GM12864 (cell line): ENCODE data around the gene CXADR.
"Not testable (repeated sequence)": the region's sequence is repeated elsewhere in the genome, so short reads cannot be mapped to it uniquely, and the experiment has no call there.

ENCODE experiments used
- DNase-seq: peaks from one replicate; pipeline ENCODE4 v3.0.0-alpha.2; 2011; ENCODE audit warnings: low read depth
- H3K4me3 ChIP-seq: 2 replicates; pipeline ENCODE4 v1.5.1; 2011; ENCODE audit warnings: mild to moderate bottlenecking, low read depth, low read length, control low read depth
- TF ChIP-seq, protein P1 (sequence below): IDR thresholded peaks from 2 replicates; pipeline ENCODE4 v1.5.1; 2011; ENCODE audit warnings: low read depth, mild to moderate bottlenecking, moderate library complexity, low read length, control low read depth, inconsistent platforms; ENCODE audit errors: missing control alignments

The CXADR gene

DNA sequence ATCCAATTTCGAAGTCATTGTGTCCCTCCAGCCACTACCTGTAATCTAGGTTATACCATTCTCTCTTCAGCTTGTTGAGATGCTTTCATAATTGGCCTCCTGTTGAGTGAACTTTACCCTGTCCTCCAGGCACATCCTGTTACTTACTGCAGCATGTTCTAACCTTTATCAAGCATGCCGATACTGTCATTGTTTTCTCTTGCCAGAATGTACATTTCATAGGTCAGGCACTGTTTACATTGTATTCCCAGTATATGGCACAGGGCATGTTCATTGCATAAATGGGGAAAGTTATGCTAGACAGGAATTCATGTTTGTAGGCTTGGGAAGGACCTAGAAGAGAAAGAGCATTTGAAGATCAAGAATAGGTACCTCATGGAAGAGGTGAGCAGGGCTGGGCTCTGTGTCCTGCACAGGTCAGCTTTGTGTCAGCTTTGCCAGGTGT is 10.2 kb downstream of the CXADR start:
- H3K4me3 ChIP-seq: no peak overlapping the region
- TF ChIP-seq, protein P1, sequence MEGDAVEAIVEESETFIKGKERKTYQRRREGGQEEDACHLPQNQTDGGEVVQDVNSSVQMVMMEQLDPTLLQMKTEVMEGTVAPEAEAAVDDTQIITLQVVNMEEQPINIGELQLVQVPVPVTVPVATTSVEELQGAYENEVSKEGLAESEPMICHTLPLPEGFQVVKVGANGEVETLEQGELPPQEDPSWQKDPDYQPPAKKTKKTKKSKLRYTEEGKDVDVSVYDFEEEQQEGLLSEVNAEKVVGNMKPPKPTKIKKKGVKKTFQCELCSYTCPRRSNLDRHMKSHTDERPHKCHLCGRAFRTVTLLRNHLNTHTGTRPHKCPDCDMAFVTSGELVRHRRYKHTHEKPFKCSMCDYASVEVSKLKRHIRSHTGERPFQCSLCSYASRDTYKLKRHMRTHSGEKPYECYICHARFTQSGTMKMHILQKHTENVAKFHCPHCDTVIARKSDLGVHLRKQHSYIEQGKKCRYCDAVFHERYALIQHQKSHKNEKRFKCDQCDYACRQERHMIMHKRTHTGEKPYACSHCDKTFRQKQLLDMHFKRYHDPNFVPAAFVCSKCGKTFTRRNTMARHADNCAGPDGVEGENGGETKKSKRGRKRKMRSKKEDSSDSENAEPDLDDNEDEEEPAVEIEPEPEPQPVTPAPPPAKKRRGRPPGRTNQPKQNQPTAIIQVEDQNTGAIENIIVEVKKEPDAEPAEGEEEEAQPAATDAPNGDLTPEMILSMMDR: no peak
- DNase-seq: no peak

DNA sequence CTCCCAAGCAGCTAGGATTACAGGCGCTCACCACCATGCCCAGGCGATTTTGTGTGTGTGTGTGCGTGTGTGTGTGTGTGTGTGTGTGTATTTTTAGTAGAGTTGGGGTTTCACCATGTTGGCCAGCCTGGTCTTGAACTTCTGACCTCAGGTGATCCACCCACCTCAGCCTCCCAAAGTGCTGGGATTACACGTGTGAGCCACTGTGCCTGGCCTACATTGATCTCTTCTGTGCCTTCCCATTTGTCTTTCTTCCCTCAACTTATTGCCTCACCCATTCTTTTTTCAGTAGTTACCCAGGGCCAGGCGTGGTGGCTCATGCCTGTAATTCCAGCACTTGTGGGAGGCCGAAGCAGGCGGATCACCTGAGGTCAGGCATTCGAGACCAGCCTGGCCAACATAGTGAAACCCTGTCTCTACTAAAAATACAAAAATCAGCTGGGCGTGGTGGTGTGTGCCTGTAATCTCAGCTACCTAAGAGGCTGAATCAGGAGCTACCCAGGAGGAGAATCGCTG is 11.2 kb downstream of the CXADR start:
- not testable (repeated sequence) for H3K4me3 ChIP-seq, DNase-seq

DNA sequence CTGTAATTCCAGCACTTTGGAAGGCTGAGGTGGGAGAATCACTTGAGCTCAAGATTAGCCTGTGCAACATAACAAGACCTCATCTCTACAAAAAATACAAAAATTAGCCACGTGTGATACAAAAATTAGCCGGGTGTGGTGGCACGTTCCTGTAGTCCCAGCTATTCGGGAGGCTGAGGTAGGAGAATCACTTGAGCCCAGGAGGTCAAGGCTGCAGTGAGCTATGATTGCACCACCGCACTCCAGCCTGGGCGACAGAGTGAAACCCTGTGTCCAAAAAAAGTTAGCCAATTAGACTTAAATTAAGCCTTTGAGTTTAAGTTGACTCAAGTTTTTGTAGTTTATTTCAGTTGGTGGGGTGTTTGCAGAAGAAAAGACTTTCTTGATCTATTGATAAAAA is 11.8 kb downstream of the CXADR start:
- H3K4me3 ChIP-seq: no peak overlapping the region
- TF ChIP-seq, protein P1: no peak
- DNase-seq: no peak

DNA sequence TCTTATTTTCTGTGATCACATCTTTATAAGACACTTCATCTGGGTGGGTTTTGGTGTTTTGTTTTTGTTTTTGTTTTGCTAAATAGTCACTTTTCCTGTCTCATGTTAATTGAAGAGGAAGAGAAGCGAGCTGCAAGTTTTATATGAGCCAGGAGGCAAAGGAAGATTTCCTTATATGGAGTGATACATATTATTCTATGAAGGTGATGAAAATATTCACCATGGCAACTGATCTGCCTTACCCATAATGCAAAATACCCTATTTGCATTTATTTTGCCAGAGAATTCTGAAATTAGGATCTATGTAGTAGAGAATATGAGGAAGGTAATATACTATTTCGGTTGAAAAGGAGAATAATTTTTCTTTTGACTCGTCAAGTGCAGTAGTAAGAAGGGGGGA is 13.9 kb downstream of the CXADR start:
- TF ChIP-seq, protein P1: no peak
- no peak for DNase-seq
- H3K4me3 ChIP-seq: no peak overlapping the region

DNA sequence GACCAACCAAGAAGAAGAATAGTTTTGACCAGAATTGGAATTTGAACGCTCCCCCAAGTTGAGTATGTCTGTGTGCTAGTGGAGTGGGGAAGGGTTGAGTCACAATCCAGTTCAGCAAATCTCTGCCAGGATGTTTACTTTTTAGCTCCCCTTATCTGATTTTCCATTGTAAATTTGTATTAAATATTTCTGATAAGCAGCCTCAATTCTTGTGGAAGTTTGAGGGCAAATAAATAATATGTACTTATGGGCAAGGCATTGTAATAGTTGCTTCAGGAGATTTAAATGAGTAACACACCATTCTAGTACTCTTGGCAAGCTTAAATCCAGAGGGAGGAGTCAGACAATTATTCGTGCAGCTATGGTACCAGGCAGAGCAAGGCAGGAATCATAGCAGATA is 14.4 kb downstream of the CXADR start:
- TF ChIP-seq, protein P1: no peak
- no peak overlapping the region for H3K4me3 ChIP-seq
- DNase-seq: no peak

DNA sequence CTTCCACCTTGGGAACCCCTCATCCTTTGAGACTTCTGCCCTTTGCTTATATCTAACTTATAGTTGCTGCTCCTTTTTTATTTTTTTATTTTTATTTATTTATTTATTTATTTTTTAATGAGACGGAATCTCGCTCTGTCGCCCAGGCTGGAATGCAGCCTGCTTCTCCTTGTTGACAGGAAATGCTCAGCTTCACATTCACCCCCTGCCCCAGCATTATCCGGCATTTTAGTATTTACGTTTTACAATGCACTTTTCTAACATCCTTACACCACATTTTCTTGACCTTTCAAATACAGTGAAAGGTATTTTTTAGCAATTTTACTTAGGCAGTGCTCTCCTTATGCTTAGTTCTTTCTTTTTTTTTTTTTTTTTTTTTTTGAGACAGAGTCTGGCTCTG is 14.9 kb downstream of the CXADR start:
- TF ChIP-seq, protein P1: no peak
- no peak for DNase-seq
- no peak overlapping the region for H3K4me3 ChIP-seq

DNA sequence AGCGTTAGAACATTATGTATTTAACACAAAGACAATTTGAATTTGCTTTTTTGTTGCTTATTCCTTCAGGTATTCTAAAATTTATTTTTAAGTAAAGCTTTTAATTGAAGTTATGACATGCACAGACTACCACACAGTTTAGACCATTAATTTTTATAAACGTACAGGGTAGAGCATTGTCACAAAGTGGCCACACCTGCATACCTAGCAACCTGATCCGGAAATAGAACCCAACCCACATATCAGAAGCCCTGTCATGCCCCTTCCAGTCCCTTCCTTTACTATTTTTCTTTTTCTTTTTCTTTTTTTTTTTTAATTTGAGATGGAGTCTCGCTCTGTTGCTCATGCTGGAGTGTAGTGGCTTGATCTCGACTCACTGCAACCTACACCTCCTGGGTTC is 16.8 kb downstream of the CXADR start:
- TF ChIP-seq, protein P1: no peak
- no peak for DNase-seq

More for the DNA sequence above, 16.8 kb downstream of the CXADR start:
- H3K4me3 ChIP-seq: no peak overlapping the region
